Osteocyte (in vitro differentiated cells): Measurements from ENCODE around the gene MAP3K9. TPM values are rescaled to one million over a fixed set of nuclear protein-coding genes. Genes with fewer than 3 reads are reported as not detected.

ENCODE experiments used
- DNase-seq: peaks from one replicate; pipeline ENCODE4 v3.0.0; 2021; ENCODE audit warnings: mixed read lengths; ENCODE audit not compliant: unreplicated experiment; ENCODE audit errors: extremely low spot score
- H3K27ac Mint-ChIP-seq: one replicate; pipeline ENCODE4 v1.8.0; 2021; ENCODE audit warnings: mild to moderate bottlenecking, mixed read lengths; ENCODE audit not compliant: unreplicated experiment
- H3K27me3 Mint-ChIP-seq: one replicate; pipeline ENCODE4 v1.8.0; 2021; ENCODE audit warnings: mixed read lengths; ENCODE audit not compliant: unreplicated experiment
- H3K36me3 Mint-ChIP-seq: one replicate; pipeline ENCODE4 v1.8.0; 2021; ENCODE audit warnings: mixed read lengths; ENCODE audit not compliant: unreplicated experiment
- H3K4me1 Mint-ChIP-seq: one replicate; pipeline ENCODE4 v1.8.0; 2021; ENCODE audit warnings: mixed read lengths; ENCODE audit not compliant: unreplicated experiment
- H3K4me3 Mint-ChIP-seq: one replicate; pipeline ENCODE4 v1.8.0; 2021; ENCODE audit warnings: mild to moderate bottlenecking, moderate library complexity, mixed read lengths; ENCODE audit not compliant: unreplicated experiment
- H3K9me3 Mint-ChIP-seq: one replicate; pipeline ENCODE4 v1.8.0; 2021; ENCODE audit warnings: mixed read lengths; ENCODE audit not compliant: unreplicated experiment
- total RNA-seq: library from RNA; stranded (reverse); gene quantifications from 2 replicates; pipeline ENCODE4 v1.2.1, GENCODE V29; 2021
- TF ChIP-seq, protein P1 (sequence below): fragments of 200-600 bp; sonication (generic); IDR thresholded peaks from 2 replicates; pipeline ENCODE4 v1.5.0; 2021; ENCODE audit warnings: antibody characterized with exemption, mild to moderate bottlenecking, moderate library complexity

MAP3K9 gene
- total RNA-seq, 1 donor from 2014 or later: 1.3 TPM

DNA sequence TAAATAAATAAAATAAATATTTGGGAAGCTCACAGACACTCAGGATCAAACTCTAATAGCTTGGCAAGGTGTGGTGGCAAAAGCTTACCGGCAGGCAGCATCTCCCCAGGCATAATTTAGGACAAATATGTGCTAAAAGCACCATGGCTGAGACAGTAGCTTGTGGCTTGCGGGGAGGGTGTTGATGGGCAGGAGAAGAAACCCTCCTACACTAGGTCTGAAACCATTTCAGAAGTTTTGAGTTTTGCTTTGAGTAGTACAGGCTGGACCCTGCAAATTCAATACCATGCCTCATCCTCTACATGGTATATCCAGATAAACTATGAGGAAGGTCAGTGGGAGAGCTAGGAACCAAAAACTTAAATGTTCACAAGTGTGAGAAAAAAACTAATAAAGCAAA lies 33.1 kb downstream of the MAP3K9 start:
- H3K27ac Mint-ChIP-seq: no peak overlapping the region
- H3K4me3 Mint-ChIP-seq: no peak overlapping the region
- no peak for DNase-seq
- H3K9me3 Mint-ChIP-seq: no peaks in the 10 kb centered on the region
- no peaks in the 10 kb centered on the region for H3K36me3 Mint-ChIP-seq
- peaks cover 3% of the 10 kb centered on the region for H3K27me3 Mint-ChIP-seq
- TF ChIP-seq, protein P1, sequence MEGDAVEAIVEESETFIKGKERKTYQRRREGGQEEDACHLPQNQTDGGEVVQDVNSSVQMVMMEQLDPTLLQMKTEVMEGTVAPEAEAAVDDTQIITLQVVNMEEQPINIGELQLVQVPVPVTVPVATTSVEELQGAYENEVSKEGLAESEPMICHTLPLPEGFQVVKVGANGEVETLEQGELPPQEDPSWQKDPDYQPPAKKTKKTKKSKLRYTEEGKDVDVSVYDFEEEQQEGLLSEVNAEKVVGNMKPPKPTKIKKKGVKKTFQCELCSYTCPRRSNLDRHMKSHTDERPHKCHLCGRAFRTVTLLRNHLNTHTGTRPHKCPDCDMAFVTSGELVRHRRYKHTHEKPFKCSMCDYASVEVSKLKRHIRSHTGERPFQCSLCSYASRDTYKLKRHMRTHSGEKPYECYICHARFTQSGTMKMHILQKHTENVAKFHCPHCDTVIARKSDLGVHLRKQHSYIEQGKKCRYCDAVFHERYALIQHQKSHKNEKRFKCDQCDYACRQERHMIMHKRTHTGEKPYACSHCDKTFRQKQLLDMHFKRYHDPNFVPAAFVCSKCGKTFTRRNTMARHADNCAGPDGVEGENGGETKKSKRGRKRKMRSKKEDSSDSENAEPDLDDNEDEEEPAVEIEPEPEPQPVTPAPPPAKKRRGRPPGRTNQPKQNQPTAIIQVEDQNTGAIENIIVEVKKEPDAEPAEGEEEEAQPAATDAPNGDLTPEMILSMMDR: no peak
- H3K4me1 Mint-ChIP-seq: no peaks in the 10 kb centered on the region

- H3K27me3 Mint-ChIP-seq: peaks cover 3% of the 10 kb centered on the region
- H3K4me1 Mint-ChIP-seq: no peaks in the 10 kb centered on the region
- no peak overlapping the region for H3K27ac Mint-ChIP-seq
- DNase-seq: no peak
- TF ChIP-seq, protein P1: no peak
- no peaks in the 10 kb centered on the region for H3K36me3 Mint-ChIP-seq
- no peak overlapping the region for H3K4me3 Mint-ChIP-seq
- H3K9me3 Mint-ChIP-seq: no peaks in the 10 kb centered on the region
Measured at GRCh38 chr14:70773182-70773862, 36.0 kb downstream of the MAP3K9 start.

DNA sequence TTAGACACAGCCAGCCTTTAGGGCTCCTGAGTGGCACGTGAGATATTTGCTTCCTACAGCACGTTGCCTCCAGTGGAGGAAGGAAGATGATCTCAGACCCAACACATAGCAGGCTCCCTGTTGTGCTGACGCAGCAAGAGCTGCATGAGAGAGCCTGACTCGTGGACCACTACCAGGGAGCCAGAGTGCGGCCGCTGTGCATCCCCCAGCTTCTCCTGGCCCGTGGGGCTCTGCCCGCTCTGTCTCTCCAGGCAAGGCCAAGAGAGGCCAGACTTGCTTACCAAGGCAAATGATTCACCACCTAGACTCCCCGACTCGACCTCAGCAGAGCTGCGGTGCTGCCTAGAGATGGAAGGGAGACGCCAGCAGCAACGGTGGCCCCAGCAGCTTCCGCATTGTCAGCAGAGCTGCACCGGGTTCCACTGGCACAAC lies 37.5 kb downstream of the MAP3K9 start:
- Mint-ChIP-seq H3K36me3 (no peaks in the 10 kb centered on the region), H3K27me3 (peaks cover 3% of the 10 kb centered on the region), H3K4me3 (no peak overlapping the region), H3K9me3 (no peaks in the 10 kb centered on the region), H3K4me1 (no peaks in the 10 kb centered on the region), H3K27ac (no peak overlapping the region)
- TF ChIP-seq, protein P1: no peak
- DNase-seq: no peak

DNA sequence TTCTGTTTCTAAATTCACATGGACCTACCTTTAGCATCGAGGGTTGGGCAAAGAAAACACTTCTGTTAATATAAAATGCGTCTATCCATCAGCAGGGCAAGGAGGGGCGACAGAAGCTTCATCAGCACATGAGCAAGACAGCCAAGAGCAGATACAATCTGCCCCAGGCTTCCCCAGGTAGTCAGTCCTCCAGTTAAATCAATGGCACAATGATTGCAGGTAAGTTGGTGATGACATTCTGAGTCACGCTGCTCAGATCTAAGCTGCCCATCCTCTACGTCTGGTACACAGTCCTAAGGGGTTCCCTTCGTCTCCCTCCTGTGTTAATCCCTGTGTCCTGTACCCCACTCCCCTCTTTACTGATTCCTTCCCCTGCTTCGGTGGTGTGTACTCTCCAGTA lies 38.8 kb downstream of the MAP3K9 start:
- no peaks in the 10 kb centered on the region for H3K9me3 Mint-ChIP-seq
- TF ChIP-seq, protein P1: no peak
- DNase-seq: no peak
- no peak overlapping the region for H3K4me3 Mint-ChIP-seq
- H3K27me3 Mint-ChIP-seq: peaks cover 3% of the 10 kb centered on the region
- H3K4me1 Mint-ChIP-seq: no peaks in the 10 kb centered on the region
- H3K36me3 Mint-ChIP-seq: no peaks in the 10 kb centered on the region
- no peak overlapping the region for H3K27ac Mint-ChIP-seq

DNA sequence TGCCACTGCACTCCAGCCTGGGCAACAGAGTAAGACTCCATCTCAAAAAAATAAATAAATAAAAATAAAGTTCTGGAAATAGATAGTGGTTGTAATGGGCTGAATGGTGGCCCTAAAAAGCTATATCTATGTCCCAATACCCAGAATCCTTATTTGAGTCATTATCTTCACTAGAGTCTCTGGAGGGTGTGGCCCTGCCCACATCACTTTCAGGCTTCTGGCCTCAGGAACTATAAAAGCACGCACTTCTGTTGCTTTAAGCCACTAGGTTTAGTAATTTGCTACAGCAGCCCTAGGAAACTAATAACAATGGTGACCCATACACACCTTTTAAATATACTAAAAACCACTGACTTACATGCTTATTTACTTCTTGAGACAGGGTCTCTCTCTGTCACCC lies 49.9 kb downstream of the MAP3K9 start:
- Mint-ChIP-seq H3K36me3 (no peaks in the 10 kb centered on the region), H3K4me3 (no peak overlapping the region), H3K9me3 (no peaks in the 10 kb centered on the region), H3K4me1 (peaks cover 3% of the 10 kb centered on the region), H3K27ac (no peak overlapping the region), H3K27me3 (no peaks in the 10 kb centered on the region)
- DNase-seq: no peak
- TF ChIP-seq, protein P1: no peak
